Loucy (cell line): ENCODE results near the gene SLC4A1.

Experiments
- CTCF ChIP-seq: fragments of 200-600 bp; sonication (generic); conservative IDR thresholded peaks from 2 replicates; pipeline ENCODE4 v1.5.1; 2014; ENCODE audit warnings: mild to moderate bottlenecking, antibody characterized with exemption, low read length
- EZH2phosphoT487 ChIP-seq: fragments of 200-600 bp; IDR thresholded peaks from 2 replicates; pipeline ENCODE4 v1.6.1; 2018; ENCODE audit warnings: antibody characterized with exemption, mild to moderate bottlenecking, moderate library complexity, borderline replicate concordance

GRCh38 chr17:44257815-44258760 is 9.8 kb downstream of the SLC4A1 start:
- TF ChIP-seq CTCF (no peak), EZH2phosphoT487 (no peak)
